A673 (cell line): ENCODE data around the gene COL19A1. TPM values are rescaled to one million over a fixed set of nuclear protein-coding genes. Genes with fewer than 3 reads are reported as not detected.

ENCODE experiments used
- BruUV-seq: library from RNA; stranded (reverse); fragments of 400-500 nt; replicated peaks from 2 replicates; lab custom pipeline; 2021; lab: Mats Ljungman, UMichigan
- CTCF ChIA-PET: fragments of 300-600 bp; sonication (Branson Sonifier 250); formaldehyde crosslinking; loops from one replicate; lab custom pipeline; 2022; ENCODE audit warnings: antibody characterized with exemption; lab: Charles Lee
- POLR2A ChIA-PET: fragments of 300-600 bp; sonication (Branson Sonifier 250); formaldehyde crosslinking; loops from one replicate; lab custom pipeline; 2022; ENCODE audit warnings: antibody characterized with exemption; ENCODE audit not compliant: low non-redundant PET; lab: Charles Lee
- DNase-seq: peaks from one replicate; pipeline ENCODE4 v3.0.0-alpha.2; 2015; ENCODE audit warnings: low spot score
- H3K27ac ChIP-seq: fragments of 200-600 bp; sonication (generic); 2 replicates; pipeline ENCODE4 v1.5.1; 2016; ENCODE audit warnings: mixed run types, low read depth, mild to moderate bottlenecking, mixed read lengths, antibody characterized with exemption, low read length; ENCODE audit not compliant: poor library complexity, severe bottlenecking
- H3K27me3 ChIP-seq: fragments of 200-600 bp; sonication (generic); replicated peaks from 2 replicates; pipeline ENCODE4 v1.6.1; 2017; ENCODE audit warnings: mixed run types, low read depth, mild to moderate bottlenecking, mixed read lengths, antibody characterized with exemption, low read length; ENCODE audit not compliant: insufficient read depth, poor library complexity
- H3K36me3 ChIP-seq: fragments of 200-600 bp; sonication (generic); 2 replicates; pipeline ENCODE4 v1.6.1; 2016; ENCODE audit warnings: mixed run types, mild to moderate bottlenecking, mixed read lengths, antibody characterized with exemption, low read length; ENCODE audit not compliant: insufficient read depth, poor library complexity, severe bottlenecking
- H3K4me1 ChIP-seq: fragments of 200-600 bp; sonication (generic); 2 replicates; pipeline ENCODE4 v1.6.1; 2017; ENCODE audit warnings: mixed run types, mild to moderate bottlenecking, mixed read lengths, antibody characterized with exemption, low read length; ENCODE audit not compliant: insufficient read depth, poor library complexity, severe bottlenecking
- H3K4me3 ChIP-seq: fragments of 200-600 bp; sonication (generic); 2 replicates; pipeline ENCODE4 v1.5.1; 2016; ENCODE audit warnings: low read depth, mixed run types, mild to moderate bottlenecking, mixed read lengths, low read length; ENCODE audit not compliant: poor library complexity, severe bottlenecking
- H3K9me3 ChIP-seq: fragments of 200-600 bp; sonication (generic); 2 replicates; pipeline ENCODE4 v1.6.1; 2016; ENCODE audit warnings: mixed run types, low read depth, mild to moderate bottlenecking, mixed read lengths, antibody characterized with exemption, low read length; ENCODE audit not compliant: poor library complexity, severe bottlenecking
- CTCF ChIP-seq: fragments of 300-800, 200-600 bp; sonication (generic); conservative IDR thresholded peaks from 2 replicates; pipeline ENCODE4 v1.5.1; 2017; ENCODE audit warnings: low read depth, mild to moderate bottlenecking, antibody characterized with exemption, low read length, moderate library complexity, mixed read lengths
- EZH2 ChIP-seq: fragments of 200-600 bp; sonication (generic); IDR thresholded peaks from 2 replicates; pipeline ENCODE4 v1.6.1; 2017; ENCODE audit warnings: borderline replicate concordance, low read depth, mild to moderate bottlenecking, mixed read lengths, antibody characterized with exemption, low read length; ENCODE audit not compliant: poor library complexity, severe bottlenecking
- intact Hi-C: fragments of 100-400 bp; cut with micrococcal nuclease; formaldehyde crosslinking; loops from one replicate; pipeline ENCODE4 v1.10.0; 2022; ENCODE audit not compliant: unreplicated experiment
- total RNA-seq: library from RNA; stranded (reverse); gene quantifications from 2 replicates; pipeline ENCODE4 v1.2.3, GENCODE V29; 2021

COL19A1 gene
- total RNA-seq, 1 experiment from 2014 or later, result 0.37 TPM

GRCh38 chr6:69873291-69873690 lies 6.9 kb downstream of the COL19A1 start:
- intact Hi-C loops, result no loop called here
- no TSS peak for BruUV-seq
- H3K27ac ChIP-seq, result no peak overlapping the region
- no peak overlapping the region for H3K4me3 ChIP-seq
- no peaks in the 10 kb centered on the region for H3K27me3 ChIP-seq
- H3K4me1 ChIP-seq, result no peaks in the 10 kb centered on the region
- no peaks in the 10 kb centered on the region for H3K36me3 ChIP-seq
- no peak for TF ChIP-seq EZH2
- no peak for TF ChIP-seq CTCF
- H3K9me3 ChIP-seq, result no peaks in the 10 kb centered on the region
- DNase-seq, result no peak
- CTCF ChIA-PET, result no interaction called here
- POLR2A ChIA-PET, result no interaction called here

GRCh38 chr6:69875715-69876114 lies 9.4 kb downstream of the COL19A1 start:
- CTCF ChIA-PET, result no interaction called here
- Histone ChIP-seq H3K27ac (no peak overlapping the region), H3K4me3 (no peak overlapping the region), H3K4me1 (no peaks in the 10 kb centered on the region), H3K9me3 (no peaks in the 10 kb centered on the region), H3K36me3 (no peaks in the 10 kb centered on the region), H3K27me3 (no peaks in the 10 kb centered on the region)
- POLR2A ChIA-PET, result no interaction called here
- TF ChIP-seq CTCF, result no peak
- no peak for TF ChIP-seq EZH2
- intact Hi-C loops, result no loop called here
- no peak for DNase-seq
- BruUV-seq, result no TSS peak

- no peak overlapping the region for H3K27ac ChIP-seq
- H3K4me1 ChIP-seq, result no peaks in the 10 kb centered on the region
- ChIA-PET POLR2A (no interaction called here), CTCF (no interaction called here)
- BruUV-seq, result no TSS peak
- no peak for DNase-seq
- H3K9me3 ChIP-seq, result no peaks in the 10 kb centered on the region
- intact Hi-C loops, result no loop called here
- no peak for TF ChIP-seq EZH2
- no peaks in the 10 kb centered on the region for H3K27me3 ChIP-seq
- H3K36me3 ChIP-seq, result no peaks in the 10 kb centered on the region
- no peak overlapping the region for H3K4me3 ChIP-seq
Measured at GRCh38 chr6:69878795-69879194, 12.4 kb downstream of the COL19A1 start.

GRCh38 chr6:69880601-69881000 lies 14.2 kb downstream of the COL19A1 start:
- no peak overlapping the region for H3K27ac ChIP-seq
- no TSS peak for BruUV-seq
- H3K4me3 ChIP-seq, result no peak overlapping the region
- H3K36me3 ChIP-seq, result no peaks in the 10 kb centered on the region
- no peaks in the 10 kb centered on the region for H3K4me1 ChIP-seq
- ChIA-PET CTCF (no interaction called here), POLR2A (no interaction called here)
- DNase-seq, result no peak
- no peaks in the 10 kb centered on the region for H3K27me3 ChIP-seq
- no peak for TF ChIP-seq EZH2
- TF ChIP-seq CTCF, result no peak
- intact Hi-C loops, result no loop called here
- H3K9me3 ChIP-seq, result no peaks in the 10 kb centered on the region
